ENCODE results near the gene KLHDC9.

GRCh38 chr1:161137881-161138280 lies 39.7 kb downstream of the KLHDC9 start:
- TF ChIP-seq FOXM1 (IDR thresholded peaks at IDR 0.05; ENCODE audit: borderline replicate concordance): no peak
- no peak for TF ChIP-seq SUZ12 (IDR thresholded peaks at IDR 0.05)
- no peak for TF ChIP-seq SP1 (IDR thresholded peaks at IDR 0.05)
- no peak for TF ChIP-seq LEF1 (IDR thresholded peaks at IDR 0.05; ENCODE audit: borderline replicate concordance)
- TF ChIP-seq, protein P1, sequence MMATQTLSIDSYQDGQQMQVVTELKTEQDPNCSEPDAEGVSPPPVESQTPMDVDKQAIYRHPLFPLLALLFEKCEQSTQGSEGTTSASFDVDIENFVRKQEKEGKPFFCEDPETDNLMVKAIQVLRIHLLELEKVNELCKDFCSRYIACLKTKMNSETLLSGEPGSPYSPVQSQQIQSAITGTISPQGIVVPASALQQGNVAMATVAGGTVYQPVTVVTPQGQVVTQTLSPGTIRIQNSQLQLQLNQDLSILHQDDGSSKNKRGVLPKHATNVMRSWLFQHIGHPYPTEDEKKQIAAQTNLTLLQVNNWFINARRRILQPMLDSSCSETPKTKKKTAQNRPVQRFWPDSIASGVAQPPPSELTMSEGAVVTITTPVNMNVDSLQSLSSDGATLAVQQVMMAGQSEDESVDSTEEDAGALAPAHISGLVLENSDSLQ (IDR thresholded peaks at IDR 0.05): no peak
- no peak for TF ChIP-seq FOXA1 (IDR thresholded peaks at IDR 0.05)
- TF ChIP-seq NFRKB (IDR thresholded peaks at IDR 0.05): no peak
- no peak for TF ChIP-seq TARDBP (IDR thresholded peaks at IDR 0.05)

Measured in HEK293T (cell line).